Hepatocyte (in vitro differentiated cells): Measurements from ENCODE around the gene DUSP8.

ENCODE experiments used
- EZH2 ChIP-seq: fragments of 200-600 bp; sonication (generic); IDR thresholded peaks from 2 replicates; pipeline ENCODE4 v1.6.1; 2016; ENCODE audit warnings: antibody characterized with exemption, mild to moderate bottlenecking, borderline replicate concordance
- EZH2phosphoT487 ChIP-seq: fragments of 200-600 bp; sonication (generic); IDR thresholded peaks from one replicate; pipeline ENCODE4 v1.6.1; 2018; ENCODE audit warnings: antibody characterized with exemption, mild to moderate bottlenecking, low read depth, moderate library complexity; ENCODE audit not compliant: unreplicated experiment, severe bottlenecking
- TF ChIP-seq, protein P1 (sequence below): fragments of 200-600 bp; sonication (generic); IDR thresholded peaks from 2 replicates; pipeline ENCODE4 v1.5.1; 2016; ENCODE audit warnings: antibody characterized with exemption, mild to moderate bottlenecking; ENCODE audit not compliant: poor library complexity

DNA sequence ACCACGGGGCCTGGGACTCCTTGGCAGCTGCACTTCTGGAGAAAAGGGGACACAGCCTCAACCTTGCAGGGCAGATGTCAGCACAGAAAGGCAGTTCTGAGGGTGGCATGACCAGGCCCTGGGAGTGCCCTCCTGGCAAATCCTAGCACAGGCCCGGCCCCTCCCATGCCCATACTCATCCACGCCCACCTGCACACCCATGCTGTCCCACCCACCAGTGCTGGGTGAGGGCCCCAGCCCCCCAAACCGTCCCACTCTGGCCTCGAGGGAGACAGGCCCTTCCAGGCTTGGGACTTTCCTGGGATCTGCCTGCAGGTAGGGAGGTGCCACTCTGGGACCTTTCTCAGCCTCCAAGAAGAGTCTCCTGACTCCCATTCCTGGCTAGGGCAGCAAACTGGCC lies 10.1 kb downstream of the DUSP8 start:
- TF ChIP-seq, protein P1, sequence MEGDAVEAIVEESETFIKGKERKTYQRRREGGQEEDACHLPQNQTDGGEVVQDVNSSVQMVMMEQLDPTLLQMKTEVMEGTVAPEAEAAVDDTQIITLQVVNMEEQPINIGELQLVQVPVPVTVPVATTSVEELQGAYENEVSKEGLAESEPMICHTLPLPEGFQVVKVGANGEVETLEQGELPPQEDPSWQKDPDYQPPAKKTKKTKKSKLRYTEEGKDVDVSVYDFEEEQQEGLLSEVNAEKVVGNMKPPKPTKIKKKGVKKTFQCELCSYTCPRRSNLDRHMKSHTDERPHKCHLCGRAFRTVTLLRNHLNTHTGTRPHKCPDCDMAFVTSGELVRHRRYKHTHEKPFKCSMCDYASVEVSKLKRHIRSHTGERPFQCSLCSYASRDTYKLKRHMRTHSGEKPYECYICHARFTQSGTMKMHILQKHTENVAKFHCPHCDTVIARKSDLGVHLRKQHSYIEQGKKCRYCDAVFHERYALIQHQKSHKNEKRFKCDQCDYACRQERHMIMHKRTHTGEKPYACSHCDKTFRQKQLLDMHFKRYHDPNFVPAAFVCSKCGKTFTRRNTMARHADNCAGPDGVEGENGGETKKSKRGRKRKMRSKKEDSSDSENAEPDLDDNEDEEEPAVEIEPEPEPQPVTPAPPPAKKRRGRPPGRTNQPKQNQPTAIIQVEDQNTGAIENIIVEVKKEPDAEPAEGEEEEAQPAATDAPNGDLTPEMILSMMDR: no peak
- TF ChIP-seq EZH2phosphoT487 (no peak), EZH2 (no peak)
